Mesenchymal stem cell (in vitro differentiated cells and primary cell): ENCODE data around the gene DSCAML1. TPM values are rescaled to one million over a fixed set of nuclear protein-coding genes. Genes with fewer than 3 reads are reported as not detected.

ENCODE experiments used
- DNase-seq: peaks from one replicate; pipeline ENCODE4 v3.0.0-alpha.2; 2013
- H2AFZ ChIP-seq: one replicate; pipeline ENCODE4 v1.6.1; 2013; ENCODE audit warnings: low read depth, mild to moderate bottlenecking, control low read depth, inconsistent platforms, low read length, moderate library complexity
- H2AK5ac ChIP-seq: 2 replicates; pipeline ENCODE4 v1.6.1; 2013; ENCODE audit warnings: low read length, moderate library complexity, mild to moderate bottlenecking, inconsistent platforms; ENCODE audit not compliant: severe bottlenecking
- H2BK120ac ChIP-seq: one replicate; pipeline ENCODE4 v1.6.1; 2013; ENCODE audit warnings: low read depth, mild to moderate bottlenecking, inconsistent platforms, low read length, moderate library complexity
- H2BK12ac ChIP-seq, 2 experiments: one replicate each; pipeline ENCODE4 v1.6.1; 2013; ENCODE audit warnings: inconsistent platforms in 2 of 2, low read length in 2 of 2, mild to moderate bottlenecking in 2 of 2, moderate library complexity in 2 of 2, control low read depth in 1 of 2
- H2BK15ac ChIP-seq: one replicate; pipeline ENCODE4 v1.6.1; 2013; ENCODE audit warnings: mild to moderate bottlenecking, low read depth, inconsistent platforms; ENCODE audit not compliant: poor library complexity, severe bottlenecking
- H2BK5ac ChIP-seq: 2 replicates; pipeline ENCODE4 v1.6.1; 2013; ENCODE audit warnings: low read depth, mild to moderate bottlenecking, low read length, control low read depth, inconsistent platforms; ENCODE audit not compliant: poor library complexity, severe bottlenecking
- H3K14ac ChIP-seq, 2 experiments: one replicate each; pipeline ENCODE4 v1.6.1; 2013; ENCODE audit warnings: inconsistent platforms in 2 of 2, low read length in 2 of 2, control low read depth in 1 of 2, mild to moderate bottlenecking in 1 of 2, moderate library complexity in 1 of 2
- H3K18ac ChIP-seq, 2 experiments: one replicate each; pipeline ENCODE4 v1.6.1; 2013; ENCODE audit warnings: inconsistent platforms in 2 of 2, low read length in 2 of 2, control low read depth in 1 of 2, low read depth in 1 of 2, mild to moderate bottlenecking in 1 of 2
- H3K23ac ChIP-seq, 2 experiments: one replicate each; pipeline ENCODE4 v1.6.1; 2013; ENCODE audit warnings: inconsistent platforms in 2 of 2, low read length in 2 of 2, mild to moderate bottlenecking in 2 of 2, moderate library complexity in 2 of 2, control low read depth in 1 of 2
- H3K27ac ChIP-seq: 2 replicates; pipeline ENCODE4 v1.5.1; 2013; ENCODE audit warnings: mild to moderate bottlenecking, moderate library complexity, low read length, control low read depth, inconsistent platforms; ENCODE audit not compliant: poor library complexity, severe bottlenecking
- H3K27me3 ChIP-seq, 2 experiments: 2 replicates each; pipeline versions ENCODE4 v1.6.1 to v1.7.0; 2013; ENCODE audit warnings: low read length in 2 of 2, mild to moderate bottlenecking in 2 of 2, moderate library complexity in 2 of 2, control low read depth in 1 of 2, inconsistent platforms in 1 of 2; ENCODE audit not compliant: control insufficient read depth in 1 of 2, insufficient read depth in 1 of 2
- H3K36me3 ChIP-seq, 2 experiments: 2 replicates each; pipeline versions ENCODE4 v1.6.1 to v1.7.0; 2013; ENCODE audit warnings: low read length in 2 of 2, control low read depth in 1 of 2, inconsistent platforms in 1 of 2, low read depth in 1 of 2, mild to moderate bottlenecking in 1 of 2; ENCODE audit not compliant: insufficient read depth in 2 of 2, control insufficient read depth in 1 of 2
- H3K4ac ChIP-seq, 2 experiments: one replicate each; pipeline ENCODE4 v1.6.1; 2013; ENCODE audit warnings: inconsistent platforms in 2 of 2, low read length in 2 of 2, mild to moderate bottlenecking in 2 of 2, moderate library complexity in 2 of 2, control low read depth in 1 of 2, low read depth in 1 of 2
- H3K4me1 ChIP-seq: 2 replicates; pipeline ENCODE4 v1.6.1; 2013; ENCODE audit warnings: low read depth, low read length, control low read depth; ENCODE audit not compliant: control insufficient read depth, insufficient read depth
- H3K4me2 ChIP-seq: 2 replicates; pipeline ENCODE4 v1.6.1; 2013; ENCODE audit warnings: low read length, mild to moderate bottlenecking, inconsistent platforms; ENCODE audit not compliant: poor library complexity, severe bottlenecking
- H3K4me3 ChIP-seq, 2 experiments: 2 replicates each; pipeline versions ENCODE4 v1.5.1 to v1.7.0; 2013; ENCODE audit warnings: low read length in 2 of 2, mild to moderate bottlenecking in 2 of 2, control low read depth in 1 of 2, low read depth in 1 of 2; ENCODE audit not compliant: insufficient read depth in 1 of 2
- H3K79me1 ChIP-seq: replicated peaks from 2 replicates; pipeline ENCODE4 v1.6.1; 2013; ENCODE audit warnings: mild to moderate bottlenecking, control low read depth, low read length, inconsistent platforms; ENCODE audit not compliant: poor library complexity, severe bottlenecking
- H3K9ac ChIP-seq: 2 replicates; pipeline ENCODE4 v1.7.0; 2013; ENCODE audit warnings: mild to moderate bottlenecking, low read length, moderate library complexity
- H3K9me3 ChIP-seq: 2 replicates; pipeline ENCODE4 v1.7.0; 2013; ENCODE audit warnings: mild to moderate bottlenecking, low read length; ENCODE audit not compliant: control insufficient read depth
- H4K8ac ChIP-seq: one replicate; pipeline ENCODE4 v1.6.1; 2013; ENCODE audit warnings: inconsistent platforms, mild to moderate bottlenecking, low read length, moderate library complexity
- H4K91ac ChIP-seq: one replicate; pipeline ENCODE4 v1.6.1; 2013; ENCODE audit warnings: mild to moderate bottlenecking, low read length, inconsistent platforms
- WGBS: methylation state at CpG from one replicate; pipeline ENCODE4 v1.1.7; 2013; ENCODE audit warnings: mixed read lengths; 5-methylcytosine and 5-hydroxymethylcytosine counted together
- polyA plus RNA-seq, 2 experiments: library from polyadenylated mRNA; stranded (reverse); fragments of 200-250 nt; gene quantifications; one replicate each; pipeline ENCODE4 v1.2.3, GENCODE V29; 2013

Gene DSCAML1, protein sequence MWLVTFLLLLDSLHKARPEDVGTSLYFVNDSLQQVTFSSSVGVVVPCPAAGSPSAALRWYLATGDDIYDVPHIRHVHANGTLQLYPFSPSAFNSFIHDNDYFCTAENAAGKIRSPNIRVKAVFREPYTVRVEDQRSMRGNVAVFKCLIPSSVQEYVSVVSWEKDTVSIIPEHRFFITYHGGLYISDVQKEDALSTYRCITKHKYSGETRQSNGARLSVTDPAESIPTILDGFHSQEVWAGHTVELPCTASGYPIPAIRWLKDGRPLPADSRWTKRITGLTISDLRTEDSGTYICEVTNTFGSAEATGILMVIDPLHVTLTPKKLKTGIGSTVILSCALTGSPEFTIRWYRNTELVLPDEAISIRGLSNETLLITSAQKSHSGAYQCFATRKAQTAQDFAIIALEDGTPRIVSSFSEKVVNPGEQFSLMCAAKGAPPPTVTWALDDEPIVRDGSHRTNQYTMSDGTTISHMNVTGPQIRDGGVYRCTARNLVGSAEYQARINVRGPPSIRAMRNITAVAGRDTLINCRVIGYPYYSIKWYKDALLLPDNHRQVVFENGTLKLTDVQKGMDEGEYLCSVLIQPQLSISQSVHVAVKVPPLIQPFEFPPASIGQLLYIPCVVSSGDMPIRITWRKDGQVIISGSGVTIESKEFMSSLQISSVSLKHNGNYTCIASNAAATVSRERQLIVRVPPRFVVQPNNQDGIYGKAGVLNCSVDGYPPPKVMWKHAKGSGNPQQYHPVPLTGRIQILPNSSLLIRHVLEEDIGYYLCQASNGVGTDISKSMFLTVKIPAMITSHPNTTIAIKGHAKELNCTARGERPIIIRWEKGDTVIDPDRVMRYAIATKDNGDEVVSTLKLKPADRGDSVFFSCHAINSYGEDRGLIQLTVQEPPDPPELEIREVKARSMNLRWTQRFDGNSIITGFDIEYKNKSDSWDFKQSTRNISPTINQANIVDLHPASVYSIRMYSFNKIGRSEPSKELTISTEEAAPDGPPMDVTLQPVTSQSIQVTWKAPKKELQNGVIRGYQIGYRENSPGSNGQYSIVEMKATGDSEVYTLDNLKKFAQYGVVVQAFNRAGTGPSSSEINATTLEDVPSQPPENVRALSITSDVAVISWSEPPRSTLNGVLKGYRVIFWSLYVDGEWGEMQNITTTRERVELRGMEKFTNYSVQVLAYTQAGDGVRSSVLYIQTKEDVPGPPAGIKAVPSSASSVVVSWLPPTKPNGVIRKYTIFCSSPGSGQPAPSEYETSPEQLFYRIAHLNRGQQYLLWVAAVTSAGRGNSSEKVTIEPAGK (N-terminal part only)
- polyA plus RNA-seq (2013, experiment 1 of 2): not detected
- not detected for polyA plus RNA-seq (2013, experiment 2 of 2)

DNA sequence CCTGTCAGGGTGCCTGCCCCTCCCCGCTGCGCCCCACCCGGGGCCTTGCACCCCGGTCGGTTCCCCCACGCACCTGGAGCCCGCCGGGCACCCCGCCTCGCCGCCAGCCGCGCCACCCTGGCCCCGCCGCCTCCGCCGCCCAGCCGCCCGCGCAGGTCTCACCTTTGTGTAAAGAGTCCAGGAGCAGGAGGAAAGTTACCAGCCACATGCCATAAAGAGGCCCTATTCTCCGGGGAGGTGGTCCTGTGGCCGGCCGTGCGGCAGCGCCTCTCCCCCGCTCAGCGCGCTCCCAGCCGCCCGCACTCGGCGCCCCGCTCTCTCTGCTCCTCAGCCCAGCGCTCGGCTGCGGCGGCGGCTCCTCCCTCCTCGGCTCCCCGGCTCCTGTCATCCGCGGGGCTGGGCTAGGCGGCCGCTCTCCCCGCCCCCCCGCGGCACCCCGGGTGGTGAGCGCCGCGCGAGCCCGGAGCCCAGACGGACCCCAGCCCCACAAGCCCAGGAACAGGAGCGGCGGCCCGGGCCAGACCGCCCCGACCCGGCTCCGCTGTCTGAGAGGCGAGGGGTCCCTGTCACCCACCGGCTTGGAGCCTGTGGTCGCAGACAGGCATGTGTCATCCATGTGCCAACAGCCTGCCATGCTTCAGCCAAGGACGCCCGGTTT, at the start of gene DSCAML1:
Gene DSCAML1 (minus strand): TSS at position 345 of the 658 bp plus-strand sequence. CDS start 137 bp downstream, at position 208.
- no peak for DNase-seq
- Histone ChIP-seq H2BK120ac (no peak within 1 kb of the TSS), H2BK12ac (no peak within 1 kb of the TSS), H3K4me2 (peak within 1 kb of the TSS; percentile 72), H3K4me3 (peak within 1 kb of the TSS in 1 of 2 experiments; percentile 57), H3K27me3 (peaks cover 53 to 94% of the 10 kb centered on the region in 2 experiments), H3K9me3 (no peaks in the 10 kb centered on the region), H4K91ac (no peak within 1 kb of the TSS), H4K8ac (no peak within 1 kb of the TSS), H3K4ac (no peak within 1 kb of the TSS), H3K23ac (no peak within 1 kb of the TSS), H3K4me1 (peaks cover 23% of the 10 kb centered on the region), H2BK15ac (no peak within 1 kb of the TSS), H3K27ac (no peak within 1 kb of the TSS), H3K36me3 (peaks cover 0 to 8% of the 10 kb centered on the region in 2 experiments), H3K9ac (no peak within 1 kb of the TSS), H3K14ac (no peak within 1 kb of the TSS), H2BK5ac (no peak within 1 kb of the TSS), H3K18ac (no peak within 1 kb of the TSS), H2AFZ (no peak within 1 kb of the TSS), H3K79me1 (peaks cover 1% of the 10 kb centered on the region), H2AK5ac (no peak within 1 kb of the TSS)
- 2% methylated on average over 66 of the region's 66 CpGs for WGBS

DNA sequence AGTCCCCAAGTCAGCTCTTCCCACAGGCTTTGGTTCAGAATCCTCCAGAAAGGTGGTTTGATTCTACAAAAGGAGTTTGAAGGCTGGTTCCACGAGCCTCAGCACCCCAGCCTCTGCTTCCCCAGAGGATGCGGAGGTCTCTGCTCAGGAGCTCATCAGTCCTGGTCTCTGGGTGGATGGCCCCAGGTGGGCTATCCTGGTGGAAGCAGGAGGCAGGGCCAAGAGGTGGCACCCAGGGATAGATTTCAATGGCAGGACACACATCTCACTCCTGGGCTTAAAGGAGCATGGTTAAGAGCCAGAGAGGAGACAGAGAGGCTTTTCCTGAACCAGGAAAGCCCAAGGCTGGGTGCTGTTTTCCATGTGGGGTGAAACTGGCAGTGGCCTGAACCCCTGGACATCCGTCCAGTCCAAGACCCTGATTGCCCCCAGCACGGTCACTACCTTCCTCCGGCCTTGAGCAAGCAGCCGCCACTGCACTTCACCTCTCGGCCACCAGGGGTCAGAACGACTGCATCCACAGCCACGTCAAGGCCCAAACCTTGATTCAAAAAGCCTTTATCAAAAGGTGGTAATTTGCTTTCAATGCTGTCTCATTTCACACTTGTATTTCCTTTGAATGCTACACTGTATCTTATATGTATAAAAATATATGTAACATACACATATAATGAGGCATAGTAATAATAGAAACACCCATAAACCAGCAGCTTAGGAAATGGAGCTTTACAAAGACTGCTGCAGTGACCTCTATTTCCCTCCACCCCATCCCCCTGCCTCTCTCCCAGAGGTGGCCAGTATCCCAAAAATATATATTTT, 46.9 kb upstream of the DSCAML1 start:
- Histone ChIP-seq H3K4me2 (no peak overlapping the region), H2BK5ac (no peak overlapping the region), H2AFZ (no peak overlapping the region), H3K79me1 (peaks cover 3% of the 10 kb centered on the region), H3K27ac (no peak overlapping the region), H3K18ac (peak overlapping the region in 1 of 2 experiments; percentile 14), H3K4me3 (no peak overlapping the region), H2BK12ac (peak overlapping the region in 1 of 2 experiments; percentile 51), H2BK120ac (no peak overlapping the region), H3K4me1 (peaks cover 13% of the 10 kb centered on the region), H2BK15ac (no peak overlapping the region), H3K9me3 (no peaks in the 10 kb centered on the region), H4K8ac (no peak overlapping the region), H3K23ac (no peak overlapping the region), H3K9ac (no peak overlapping the region), H2AK5ac (peak overlapping the region; percentile 41), H3K4ac (no peak overlapping the region), H4K91ac (no peak overlapping the region), H3K14ac (no peak overlapping the region), H3K36me3 (peaks cover 0 to 23% of the 10 kb centered on the region in 2 experiments), H3K27me3 (peaks cover 0 to 26% of the 10 kb centered on the region in 2 experiments)
- 26% methylated on average over 8 of the region's 9 CpGs for WGBS
- peak; percentile 69 for DNase-seq

DNA sequence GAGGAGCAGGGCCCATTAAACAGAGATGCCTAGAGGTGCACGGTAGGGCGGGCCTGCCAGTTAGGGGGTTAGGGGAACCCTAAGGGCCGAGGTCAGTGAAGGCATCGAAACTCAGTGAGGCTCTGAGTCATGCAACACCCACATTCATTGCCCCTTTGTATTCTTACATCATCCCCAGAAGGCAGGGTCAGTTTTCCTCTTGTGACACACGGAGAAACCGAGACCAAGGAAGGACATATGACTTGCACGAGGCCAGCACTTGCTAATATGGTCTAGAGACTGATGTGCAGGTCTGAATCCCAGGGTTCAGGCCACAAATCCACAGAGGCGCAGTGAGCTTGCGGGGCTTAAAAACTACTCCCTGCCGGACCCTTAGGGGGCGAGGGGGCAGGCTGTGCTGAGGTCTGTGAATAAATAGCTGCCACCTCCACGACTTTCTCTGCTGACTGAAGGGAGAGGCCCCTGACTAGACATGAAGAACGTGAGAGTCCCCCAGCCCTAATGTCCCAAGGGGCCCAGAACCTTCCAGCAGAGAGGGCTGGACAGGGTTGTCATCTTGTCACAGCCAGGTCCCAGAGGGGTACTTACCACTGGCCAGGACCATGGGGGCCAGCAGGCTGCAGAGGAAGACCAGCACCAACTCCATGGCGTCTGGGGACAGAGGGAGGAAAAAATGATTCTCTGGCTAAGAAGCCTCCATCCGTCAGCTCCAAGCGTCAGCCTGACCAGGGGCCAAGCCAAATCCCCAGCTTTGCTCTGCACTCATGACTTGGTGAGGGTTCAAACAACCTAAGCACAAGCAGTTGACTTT, 45.3 kb upstream of the DSCAML1 start:
- Histone ChIP-seq H4K91ac (no peak overlapping the region), H3K27me3 (peaks cover 0 to 41% of the 10 kb centered on the region in 2 experiments)

More for the DNA sequence above, 45.3 kb upstream of the DSCAML1 start:
- no peak overlapping the region for H2AFZ ChIP-seq
- no peak overlapping the region for H3K14ac ChIP-seq
- no peak overlapping the region for H3K4ac ChIP-seq
- H2BK5ac ChIP-seq: no peak overlapping the region
- no peak overlapping the region for H3K4me2 ChIP-seq
- H3K27ac ChIP-seq: no peak overlapping the region
- no peak overlapping the region for H4K8ac ChIP-seq
- H3K4me3 ChIP-seq: no peak overlapping the region
- H3K79me1 ChIP-seq: peaks cover 2% of the 10 kb centered on the region
- no peaks in the 10 kb centered on the region for H3K9me3 ChIP-seq
- H3K23ac ChIP-seq: no peak overlapping the region
- H2BK15ac ChIP-seq: no peak overlapping the region
- WGBS: 82% methylated on average over 16 of the region's 16 CpGs
- no peak overlapping the region for H3K9ac ChIP-seq
- H3K4me1 ChIP-seq: peaks cover 15% of the 10 kb centered on the region
- peak overlapping the region; percentile 7 for H2AK5ac ChIP-seq
- no peak for DNase-seq
- H3K18ac ChIP-seq: no peak overlapping the region
- H3K36me3 ChIP-seq: peaks cover 0 to 34% of the 10 kb centered on the region in 2 experiments
- no peak overlapping the region for H2BK120ac ChIP-seq
- H2BK12ac ChIP-seq: no peak overlapping the region
